SK-N-MC (cell line): Measurements from ENCODE around the gene SRP9.

Experiments used
- DNase-seq: peaks from one replicate; pipeline ENCODE4 v3.0.0-alpha.2; 2011; ENCODE audit warnings: low read depth, low spot score
- H3K27ac ChIP-seq: fragments of 200-600 bp; sonication (generic); 2 replicates; pipeline ENCODE4 v1.5.1; 2016; ENCODE audit warnings: mixed run types
- H3K36me3 ChIP-seq: fragments of 200-600 bp; sonication (generic); 2 replicates; pipeline ENCODE4 v1.6.1; 2017; ENCODE audit warnings: antibody characterized with exemption, low read length, mixed read lengths; ENCODE audit not compliant: insufficient read depth
- H3K4me3 ChIP-seq: fragments of 200-600 bp; sonication (generic); 2 replicates; pipeline ENCODE4 v1.5.1; 2016
- H3K9ac ChIP-seq: fragments of 200-600 bp; sonication (generic); 2 replicates; pipeline ENCODE4 v1.8.0; 2017; ENCODE audit warnings: mixed run types, mixed read lengths; ENCODE audit not compliant: insufficient read length
- H3K9me3 ChIP-seq: fragments of 200-600 bp; sonication (generic); 2 replicates; pipeline ENCODE4 v1.6.1; 2017; ENCODE audit warnings: low read depth, mild to moderate bottlenecking, antibody characterized with exemption, low read length, moderate library complexity, mixed read lengths
- EZH2 ChIP-seq: fragments of 200-600 bp; sonication (generic); IDR thresholded peaks from one replicate; pipeline ENCODE4 v1.6.1; 2017; ENCODE audit warnings: antibody characterized with exemption
- FOXP2 ChIP-seq: optimal IDR thresholded peaks from 2 replicates; pipeline ENCODE3; 2011; ENCODE audit warnings: mild to moderate bottlenecking, moderate library complexity; ENCODE audit not compliant: insufficient read depth; ENCODE audit errors: extremely low read length, control extremely low read depth
- POLR2AphosphoS5 ChIP-seq: IDR thresholded peaks from 2 replicates; pipeline ENCODE4 v1.6.1; 2012; ENCODE audit warnings: mild to moderate bottlenecking, low read depth, low read length, borderline replicate concordance

The SRP9 gene

GRCh38 chr1:225762002-225762441 lies 15.6 kb upstream of the SRP9 start:
- no peaks in the 10 kb centered on the region for H3K9me3 ChIP-seq
- H3K27ac ChIP-seq = no peak overlapping the region
- TF ChIP-seq EZH2 (no peak), FOXP2 (no peak), POLR2AphosphoS5 (no peak)
- no peaks in the 10 kb centered on the region for H3K36me3 ChIP-seq
- no peak overlapping the region for H3K9ac ChIP-seq
- H3K4me3 ChIP-seq = no peak overlapping the region
- no peak for DNase-seq

GRCh38 chr1:225762444-225762843 lies 15.2 kb upstream of the SRP9 start:
- no peaks in the 10 kb centered on the region for H3K36me3 ChIP-seq
- no peaks in the 10 kb centered on the region for H3K9me3 ChIP-seq
- no peak overlapping the region for H3K4me3 ChIP-seq
- TF ChIP-seq FOXP2 = no peak
- no peak for TF ChIP-seq POLR2AphosphoS5
- TF ChIP-seq EZH2 = no peak
- DNase-seq = no peak
- H3K9ac ChIP-seq = no peak overlapping the region
- H3K27ac ChIP-seq = no peak overlapping the region

GRCh38 chr1:225763716-225764548 lies 13.7 kb upstream of the SRP9 start:
- Histone ChIP-seq H3K9ac (no peak overlapping the region), H3K27ac (no peak overlapping the region), H3K9me3 (no peaks in the 10 kb centered on the region), H3K4me3 (no peak overlapping the region), H3K36me3 (no peaks in the 10 kb centered on the region)
- no peak for DNase-seq
- TF ChIP-seq FOXP2 (no peak), POLR2AphosphoS5 (no peak), EZH2 (no peak)

- Histone ChIP-seq H3K9ac (no peak overlapping the region), H3K27ac (no peak overlapping the region), H3K4me3 (no peak overlapping the region), H3K36me3 (no peaks in the 10 kb centered on the region), H3K9me3 (no peaks in the 10 kb centered on the region)
- TF ChIP-seq EZH2 (no peak), POLR2AphosphoS5 (no peak), FOXP2 (no peak)
- no peak for DNase-seq
Observed at GRCh38 chr1:225765982-225766674, 11.5 kb upstream of the SRP9 start.

- no peak overlapping the region for H3K9ac ChIP-seq
- no peak overlapping the region for H3K27ac ChIP-seq
- no peak overlapping the region for H3K4me3 ChIP-seq
- H3K9me3 ChIP-seq = no peaks in the 10 kb centered on the region
- DNase-seq = no peak
- H3K36me3 ChIP-seq = no peaks in the 10 kb centered on the region
- TF ChIP-seq FOXP2 = no peak
- TF ChIP-seq EZH2 = no peak
- no peak for TF ChIP-seq POLR2AphosphoS5
Observed at GRCh38 chr1:225766967-225767633, 10.5 kb upstream of the SRP9 start.

GRCh38 chr1:225767634-225768540 lies 9.7 kb upstream of the SRP9 start:
- DNase-seq = no peak

GRCh38 chr1:225768662-225769426 lies 8.8 kb upstream of the SRP9 start:
- no peaks in the 10 kb centered on the region for H3K36me3 ChIP-seq
- H3K9me3 ChIP-seq = no peaks in the 10 kb centered on the region
- H3K4me3 ChIP-seq = no peak overlapping the region
- no peak for DNase-seq
- TF ChIP-seq POLR2AphosphoS5 (no peak), EZH2 (no peak), FOXP2 (no peak)
- H3K9ac ChIP-seq = no peak overlapping the region
- no peak overlapping the region for H3K27ac ChIP-seq

More at GRCh38 chr1:225767634-225768540, 9.7 kb upstream of the SRP9 start:
- no peaks in the 10 kb centered on the region for H3K36me3 ChIP-seq
- no peak overlapping the region for H3K4me3 ChIP-seq
- TF ChIP-seq FOXP2 = no peak
- TF ChIP-seq POLR2AphosphoS5 = no peak
- TF ChIP-seq EZH2 = no peak
- no peak overlapping the region for H3K9ac ChIP-seq
- no peak overlapping the region for H3K27ac ChIP-seq
- H3K9me3 ChIP-seq = no peaks in the 10 kb centered on the region
